CD14-positive monocyte (primary cell): ENCODE results near the gene AMBP. TPM values are rescaled to one million over a fixed set of nuclear protein-coding genes. Genes with fewer than 3 reads are reported as not detected.

Experiments
- DNase-seq, 3 donors: peaks; one replicate each; pipeline ENCODE4 v3.0.0-alpha.2; 2011 to 2022
- H2AFZ ChIP-seq: 2 replicates; pipeline ENCODE4 v1.6.0; 2012; ENCODE audit warnings: mild to moderate bottlenecking, low read depth, low read length, inconsistent platforms; ENCODE audit not compliant: insufficient read depth, poor library complexity, severe bottlenecking
- H3K27ac ChIP-seq, 2 donors: 1 replicate in 1 of 2; 2 replicates in 1 of 2; pipeline ENCODE4 v1.5.1; 2012 to 2013; ENCODE audit warnings: low read length in 2 of 2, control low read depth in 1 of 2, inconsistent platforms in 1 of 2, low read depth in 1 of 2, mild to moderate bottlenecking in 1 of 2
- H3K27me3 ChIP-seq, 2 donors: one replicate each; pipeline versions ENCODE4 v1.6.0 to v1.6.1; 2011 to 2013; ENCODE audit warnings: low read length in 2 of 2; ENCODE audit not compliant: control insufficient read depth in 2 of 2, insufficient read depth in 2 of 2
- H3K36me3 ChIP-seq, 2 donors: replicated peaks in 1 of 2; 1 replicate in 1 of 2; 2 replicates in 1 of 2; pipeline versions ENCODE4 v1.5.1 to v1.6.1; 2012 to 2013; ENCODE audit warnings: low read length in 2 of 2, control low read depth in 1 of 2, inconsistent platforms in 1 of 2, mild to moderate bottlenecking in 1 of 2; ENCODE audit not compliant: insufficient read depth in 2 of 2, control insufficient read depth in 1 of 2
- H3K4me1 ChIP-seq, 2 donors: 1 replicate in 1 of 2; 2 replicates in 1 of 2; pipeline versions ENCODE4 v1.5.1 to v1.6.1; 2012 to 2013; ENCODE audit warnings: low read length in 2 of 2, control low read depth in 1 of 2, inconsistent platforms in 1 of 2, mild to moderate bottlenecking in 1 of 2, moderate library complexity in 1 of 2; ENCODE audit not compliant: insufficient read depth in 2 of 2, control insufficient read depth in 1 of 2
- H3K4me2 ChIP-seq: replicated peaks from 2 replicates; pipeline ENCODE3; 2012; ENCODE audit warnings: low read length, moderate library complexity, mild to moderate bottlenecking; ENCODE audit not compliant: poor library complexity, severe bottlenecking; ENCODE audit errors: extremely low read depth
- H3K4me3 ChIP-seq, 3 experiments: fragments of 200-600 bp in 1 of 3; sonication (generic) in 1 of 3; replicated peaks in 1 of 3; 1 replicate in 2 of 3; 2 replicates in 1 of 3; pipeline ENCODE4 v1.5.1; 2011 to 2013; ENCODE audit warnings: low read length in 3 of 3, mild to moderate bottlenecking in 3 of 3, control low read depth in 2 of 3, low read depth in 2 of 3, inconsistent platforms in 1 of 3, moderate library complexity in 1 of 3
- H3K79me2 ChIP-seq: 2 replicates; pipeline ENCODE4 v1.6.0; 2012; ENCODE audit warnings: mild to moderate bottlenecking, control low read depth, inconsistent platforms, low read length, moderate library complexity; ENCODE audit not compliant: insufficient read depth
- H3K9ac ChIP-seq: 2 replicates; pipeline ENCODE4 v1.6.0; 2017; ENCODE audit warnings: low read length, mild to moderate bottlenecking; ENCODE audit not compliant: insufficient read depth, poor library complexity, severe bottlenecking
- H3K9me3 ChIP-seq, 2 donors: replicated peaks in 1 of 2; 1 replicate in 1 of 2; 2 replicates in 1 of 2; pipeline versions ENCODE4 v1.5.1 to v1.6.1; 2012 to 2013; ENCODE audit warnings: low read length in 2 of 2, control low read depth in 1 of 2; ENCODE audit not compliant: control insufficient read depth in 1 of 2, insufficient read depth in 1 of 2
- H4K20me1 ChIP-seq: 2 replicates; pipeline ENCODE4 v1.6.0; 2012; ENCODE audit warnings: mild to moderate bottlenecking, low read length, control low read depth, moderate library complexity; ENCODE audit not compliant: insufficient read depth
- H3K27ac Mint-ChIP-seq, 7 donors: one replicate each; pipeline ENCODE4 v1.8.0; 2020; ENCODE audit warnings: mild to moderate bottlenecking in 7 of 7, mixed read lengths in 7 of 7, moderate library complexity in 6 of 7, inconsistent platforms in 2 of 7
- H3K27me3 Mint-ChIP-seq, 3 donors: one replicate each; pipeline ENCODE4 v1.8.0; 2021 to 2022; ENCODE audit warnings: low read depth in 3 of 3, mild to moderate bottlenecking in 3 of 3, mixed read lengths in 3 of 3, moderate library complexity in 3 of 3, inconsistent platforms in 1 of 3
- H3K36me3 Mint-ChIP-seq, 2 donors: one replicate each; pipeline ENCODE4 v1.8.0; 2020; ENCODE audit warnings: mixed read lengths in 2 of 2, inconsistent platforms in 1 of 2, mild to moderate bottlenecking in 1 of 2
- H3K4me1 Mint-ChIP-seq: one replicate; pipeline ENCODE4 v1.8.0; 2020; ENCODE audit warnings: mild to moderate bottlenecking, mixed read lengths
- H3K4me3 Mint-ChIP-seq, 2 donors: one replicate each; pipeline ENCODE4 v1.8.0; 2020; ENCODE audit warnings: mild to moderate bottlenecking in 2 of 2, mixed read lengths in 2 of 2, moderate library complexity in 1 of 2
- H3K9me3 Mint-ChIP-seq, 7 donors: one replicate each; pipeline ENCODE4 v1.8.0; 2020 to 2022; ENCODE audit warnings: mixed read lengths in 7 of 7, mild to moderate bottlenecking in 6 of 7, moderate library complexity in 6 of 7, inconsistent platforms in 2 of 7
- CTCF ChIP-seq: fragments of 200-600 bp; IDR thresholded peaks from one replicate; pipeline ENCODE4 v1.8.0; 2022; ENCODE audit warnings: antibody characterized with exemption, mild to moderate bottlenecking
- WGBS: methylation state at CpG from one replicate; pipeline ENCODE4 v1.1.5; 2013; ENCODE audit warnings: missing lambda C conversion rate; ENCODE audit not compliant: insufficient coverage; 5-methylcytosine and 5-hydroxymethylcytosine counted together
- intact Hi-C, 2 donors: fragments of 100-400 bp; cut with micrococcal nuclease; formaldehyde crosslinking; loops; one replicate each; pipeline versions ENCODE4 v1.15.0 to v1.15.1; 2023
- polyA plus RNA-seq, 3 donors: library from polyadenylated mRNA; depleted of rRNA in 1 of 3; unstranded in 2 of 3; stranded (reverse) in 1 of 3; fragments of 300-500 nt in 2 of 3; fragments of >200 nt in 1 of 3; fragmentation: Illumina TruSeq in 2 of 3; gene quantifications; 1 replicate in 2 of 3; 2 replicates in 1 of 3; pipeline ENCODE4 v1.2.3, GENCODE V29; 2012 to 2021

Gene AMBP
- polyA plus RNA-seq, 3 donors, result not detected

GRCh38 chr9:114014044-114014443, 64.1 kb downstream of the AMBP start:
- DNase-seq, result no peak
- H3K4me1 Mint-ChIP-seq, result peaks cover 7% of the 10 kb centered on the region
- Histone ChIP-seq H3K4me3 (no peak overlapping the region), H3K36me3 (peaks cover 6 to 20% of the 10 kb centered on the region in 2 donors), H2AFZ (no peak overlapping the region), H3K79me2 (no peaks in the 10 kb centered on the region), H3K4me1 (peaks cover 0 to 3% of the 10 kb centered on the region in 2 donors), H3K27me3 (no peaks in the 10 kb centered on the region), H3K27ac (no peak overlapping the region), H3K4me2 (no peak overlapping the region), H4K20me1 (no peaks in the 10 kb centered on the region), H3K9ac (no peak overlapping the region), H3K9me3 (no peaks in the 10 kb centered on the region)
- intact Hi-C loops, result no loop called here
- H3K27me3 Mint-ChIP-seq, result peaks cover 0 to under 1% (median 0%) of the 10 kb centered on the region in 3 donors
- H3K27ac Mint-ChIP-seq, result no peak overlapping the region
- no peak for TF ChIP-seq CTCF
- peaks cover 0 to 3% (median 2%) of the 10 kb centered on the region in 7 donors for H3K9me3 Mint-ChIP-seq
- peaks cover 24 to 36% of the 10 kb centered on the region in 2 donors for H3K36me3 Mint-ChIP-seq
- H3K4me3 Mint-ChIP-seq, result no peak overlapping the region

- Histone ChIP-seq H3K4me1 (peaks cover 0 to 3% of the 10 kb centered on the region in 2 donors), H3K9me3 (no peaks in the 10 kb centered on the region), H3K79me2 (no peaks in the 10 kb centered on the region), H4K20me1 (no peaks in the 10 kb centered on the region), H3K9ac (no peak overlapping the region), H3K27ac (no peak overlapping the region), H3K4me3 (no peak overlapping the region), H2AFZ (no peak overlapping the region), H3K36me3 (peaks cover 3 to 7% of the 10 kb centered on the region in 2 donors), H3K4me2 (no peak overlapping the region), H3K27me3 (no peaks in the 10 kb centered on the region)
- no peak for TF ChIP-seq CTCF
- intact Hi-C loops, result no loop called here
- WGBS, result no CpG with 5 or more reads among the region's 2 CpGs
- Mint-ChIP-seq H3K27me3 (peaks cover 0 to 4% (median 0%) of the 10 kb centered on the region in 3 donors), H3K27ac (no peak overlapping the region), H3K36me3 (peaks cover 28 to 35% of the 10 kb centered on the region in 2 donors), H3K4me3 (no peak overlapping the region), H3K9me3 (peaks cover 0 to 3% (median 2%) of the 10 kb centered on the region in 7 donors), H3K4me1 (peaks cover 7% of the 10 kb centered on the region)
- DNase-seq, result no peak
Measured at GRCh38 chr9:114012126-114012525, 66.0 kb downstream of the AMBP start.
